Measurements from ENCODE around the gene OR1S1. TPM values are rescaled to one million over a fixed set of nuclear protein-coding genes. Genes with fewer than 3 reads are reported as not detected.
"Not testable (repeated sequence)": the region's sequence is repeated elsewhere in the genome, so short reads cannot be mapped to it uniquely, and the experiment has no call there.

The OR1S1 gene
- total RNA-seq = not detected

DNA sequence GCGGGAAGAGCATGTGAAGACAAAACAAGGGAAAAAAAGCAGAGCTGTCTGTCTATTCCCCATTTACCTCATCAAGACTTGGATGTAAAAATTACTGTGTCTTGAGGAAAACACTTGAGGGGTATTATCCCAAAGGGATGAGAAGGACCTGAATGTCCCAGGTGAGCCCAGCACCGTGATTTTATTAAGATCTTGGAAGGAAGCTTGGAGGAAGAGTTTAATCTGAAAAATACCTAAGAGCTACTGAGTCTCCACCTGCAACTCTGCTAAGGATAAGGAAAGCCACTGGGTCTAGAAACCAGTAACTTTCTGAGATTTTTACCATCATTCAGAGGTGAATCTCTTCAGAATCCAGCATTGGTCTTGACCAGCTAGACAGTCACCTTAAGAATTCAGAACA lies at the start of gene OR1S1:
Gene OR1S1 (plus strand): TSS at position 301 of the 400 bp plus-strand sequence.
- not testable (repeated sequence) for H3K4me3 Mint-ChIP-seq; H3K27ac Mint-ChIP-seq; H3K4me1 Mint-ChIP-seq; ATAC-seq (replicated peaks); H3K36me3 Mint-ChIP-seq (ENCODE audit: low read depth); H3K9me3 Mint-ChIP-seq
- H3K27me3 Mint-ChIP-seq = peaks cover 20% of the 10 kb centered on the region

DNA sequence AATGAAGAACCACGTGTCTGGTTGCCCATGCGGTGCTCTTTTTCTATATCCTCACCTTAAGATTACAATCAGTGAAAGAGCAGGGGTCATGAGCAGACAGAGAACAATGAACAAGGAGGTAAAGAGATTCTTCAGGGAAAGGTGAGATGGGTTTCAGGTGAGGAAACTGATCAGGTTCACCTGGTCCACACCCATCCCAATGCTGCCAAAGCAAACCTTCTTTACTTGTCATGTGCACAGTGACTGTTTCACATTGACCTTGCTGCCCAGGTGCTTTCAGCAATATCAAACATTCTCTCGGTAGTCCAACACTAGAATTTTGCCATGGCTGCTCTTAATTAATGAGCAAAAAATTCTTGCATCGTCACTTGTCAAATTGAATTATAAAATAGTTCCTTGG lies 48.1 kb upstream of the OR1S1 start:
- Mint-ChIP-seq H3K9me3 (no peaks in the 10 kb centered on the region), H3K4me1 (no peaks in the 10 kb centered on the region)

DNA sequence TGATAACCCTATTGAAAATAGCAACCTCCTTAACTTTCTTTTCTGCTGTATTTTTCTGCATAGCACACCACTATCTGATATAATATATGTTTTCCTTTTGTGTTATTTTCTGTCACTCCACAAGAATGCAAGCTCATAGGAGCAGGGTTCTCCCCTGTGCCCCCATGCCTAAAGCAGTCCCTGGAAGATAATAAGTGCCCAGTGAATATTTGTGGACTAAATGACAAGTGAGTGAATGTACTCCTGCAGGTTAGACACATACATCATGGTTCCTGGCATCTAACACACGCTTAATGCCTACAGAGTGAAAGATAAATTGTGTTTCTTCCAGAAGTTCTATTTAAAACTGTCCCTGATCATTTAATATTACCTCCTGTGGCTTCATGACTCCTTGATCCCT lies 47.5 kb upstream of the OR1S1 start:
- Mint-ChIP-seq H3K9me3 (no peaks in the 10 kb centered on the region), H3K36me3 (ENCODE audit: low read depth) (no peaks in the 10 kb centered on the region), H3K27me3 (peaks cover 12% of the 10 kb centered on the region), H3K4me3 (no peak overlapping the region), H3K27ac (no peak overlapping the region), H3K4me1 (no peaks in the 10 kb centered on the region)
- no peak for ATAC-seq (replicated peaks)

More for the DNA sequence above, 48.1 kb upstream of the OR1S1 start:
- Mint-ChIP-seq H3K4me3 (no peak overlapping the region), H3K27me3 (peaks cover 12% of the 10 kb centered on the region), H3K36me3 (ENCODE audit: low read depth) (no peaks in the 10 kb centered on the region), H3K27ac (no peak overlapping the region)
- ATAC-seq (replicated peaks) = no peak

DNA sequence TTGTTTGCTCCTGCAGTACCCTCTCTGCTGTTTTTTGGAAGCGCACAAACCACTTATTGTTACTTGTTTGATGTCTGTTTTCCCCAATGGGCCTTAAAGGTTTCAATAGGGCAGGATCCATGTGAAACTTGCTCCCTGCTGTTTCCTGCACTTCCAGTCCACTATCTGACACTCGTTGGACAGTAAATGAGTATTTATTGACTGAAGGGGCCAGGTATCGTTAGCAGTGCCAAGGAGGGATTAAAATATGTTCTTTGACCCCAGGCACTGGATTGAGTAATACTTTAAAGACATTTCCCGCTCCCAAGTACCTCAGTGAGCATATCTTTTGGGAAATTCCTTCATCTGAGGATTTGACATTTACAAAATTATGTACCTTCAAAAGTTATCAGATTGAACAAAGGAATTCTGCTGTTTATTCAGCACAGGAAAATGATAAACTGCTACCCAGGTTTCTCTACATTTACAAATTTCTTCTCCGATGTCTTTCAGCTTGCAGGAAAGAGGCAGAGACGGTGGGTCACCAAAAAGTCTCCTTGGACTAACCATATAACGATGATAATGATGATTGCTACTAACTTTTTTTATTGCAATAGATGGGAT lies 46.9 kb upstream of the OR1S1 start:
- no peak overlapping the region for H3K4me3 Mint-ChIP-seq
- no peaks in the 10 kb centered on the region for H3K36me3 Mint-ChIP-seq (ENCODE audit: low read depth)
- ATAC-seq (replicated peaks) = no peak
- H3K27me3 Mint-ChIP-seq = peaks cover 12% of the 10 kb centered on the region
- H3K27ac Mint-ChIP-seq = no peak overlapping the region
- H3K9me3 Mint-ChIP-seq = peaks cover 3% of the 10 kb centered on the region
- H3K4me1 Mint-ChIP-seq = no peaks in the 10 kb centered on the region

DNA sequence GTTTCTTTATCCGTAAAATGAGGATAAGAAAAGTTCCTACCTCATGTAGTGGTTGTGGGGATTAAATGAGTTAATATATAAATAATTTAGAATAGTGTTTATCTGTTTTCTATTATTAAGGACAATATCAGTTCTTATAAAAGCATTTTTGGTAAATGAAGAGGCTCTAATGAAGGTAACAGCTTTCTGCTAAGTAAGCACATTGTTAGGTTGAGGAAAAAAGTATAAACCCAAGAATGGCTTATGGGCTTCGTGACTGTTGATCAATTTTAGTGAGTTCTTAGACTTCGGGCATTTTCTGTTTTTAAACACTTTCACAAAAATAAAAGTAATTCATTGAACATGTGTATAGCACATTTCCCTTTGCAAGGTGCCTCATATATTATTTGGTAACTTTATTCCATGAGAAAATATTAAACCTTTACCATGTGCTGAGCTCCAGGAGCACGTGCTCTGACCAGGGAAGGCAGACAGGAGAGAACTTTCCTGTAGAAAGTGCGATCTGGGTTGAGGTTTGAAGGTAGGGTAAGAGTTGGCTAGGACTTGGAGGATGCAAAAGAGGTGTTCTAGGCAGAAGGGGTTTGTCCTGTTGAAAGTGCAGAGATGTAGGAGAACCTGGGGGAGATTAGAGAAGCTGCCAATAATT lies 35.0 kb upstream of the OR1S1 start:
- Mint-ChIP-seq H3K36me3 (ENCODE audit: low read depth) (no peaks in the 10 kb centered on the region), H3K4me1 (no peaks in the 10 kb centered on the region), H3K4me3 (no peak overlapping the region), H3K9me3 (no peaks in the 10 kb centered on the region), H3K27me3 (peaks cover 23% of the 10 kb centered on the region), H3K27ac (no peak overlapping the region)
- no peak for ATAC-seq (replicated peaks)

GRCh38 chr11:58178444-58178843 lies 34.1 kb upstream of the OR1S1 start:
- no peaks in the 10 kb centered on the region for H3K4me1 Mint-ChIP-seq
- peaks cover 23% of the 10 kb centered on the region for H3K27me3 Mint-ChIP-seq
- H3K9me3 Mint-ChIP-seq = no peaks in the 10 kb centered on the region
- no peaks in the 10 kb centered on the region for H3K36me3 Mint-ChIP-seq (ENCODE audit: low read depth)
- no peak for ATAC-seq (replicated peaks)
- H3K27ac Mint-ChIP-seq = no peak overlapping the region
- H3K4me3 Mint-ChIP-seq = no peak overlapping the region

DNA sequence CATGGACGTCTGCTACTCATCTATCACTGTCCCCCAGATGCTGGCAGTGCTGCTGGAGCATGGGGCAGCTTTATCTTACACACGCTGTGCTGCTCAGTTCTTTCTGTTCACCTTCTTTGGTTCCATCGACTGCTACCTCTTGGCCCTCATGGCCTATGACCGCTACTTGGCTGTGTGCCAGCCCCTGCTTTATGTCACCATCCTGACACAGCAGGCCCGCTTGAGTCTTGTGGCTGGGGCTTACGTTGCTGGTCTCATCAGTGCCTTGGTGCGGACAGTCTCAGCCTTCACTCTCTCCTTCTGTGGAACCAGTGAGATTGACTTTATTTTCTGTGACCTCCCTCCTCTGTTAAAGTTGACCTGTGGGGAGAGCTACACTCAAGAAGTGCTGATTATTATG lies 32.9 kb upstream of the OR1S1 start:
- H3K27ac Mint-ChIP-seq = no peak overlapping the region
- no peaks in the 10 kb centered on the region for H3K9me3 Mint-ChIP-seq
- no peak for ATAC-seq (replicated peaks)
- H3K36me3 Mint-ChIP-seq (ENCODE audit: low read depth) = no peaks in the 10 kb centered on the region
- no peaks in the 10 kb centered on the region for H3K4me1 Mint-ChIP-seq
- no peak overlapping the region for H3K4me3 Mint-ChIP-seq
- peaks cover 21% of the 10 kb centered on the region for H3K27me3 Mint-ChIP-seq

DNA sequence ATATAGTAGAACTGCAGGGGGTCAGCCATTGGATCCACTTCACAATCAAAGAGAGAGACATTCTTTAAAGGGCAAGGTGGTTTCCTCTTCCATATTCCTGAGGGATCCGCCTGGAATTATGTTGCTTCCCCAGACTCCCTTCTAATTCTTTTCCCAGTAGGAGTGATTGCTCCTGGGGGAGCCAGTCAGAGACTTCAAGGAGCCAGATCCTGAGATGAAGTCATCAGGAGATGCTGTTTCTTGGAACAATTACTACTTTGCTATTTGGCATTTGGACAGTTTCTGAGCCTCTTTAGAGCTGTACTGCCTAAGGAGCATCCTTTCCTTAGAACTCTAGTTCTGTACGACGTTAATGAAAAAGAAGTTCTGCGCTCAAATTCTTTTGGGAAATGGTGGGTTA lies 25.6 kb upstream of the OR1S1 start:
- ATAC-seq (replicated peaks) = no peak
- H3K9me3 Mint-ChIP-seq = no peaks in the 10 kb centered on the region
- no peaks in the 10 kb centered on the region for H3K27me3 Mint-ChIP-seq
- no peak overlapping the region for H3K4me3 Mint-ChIP-seq
- H3K27ac Mint-ChIP-seq = no peak overlapping the region
- H3K4me1 Mint-ChIP-seq = no peaks in the 10 kb centered on the region
- H3K36me3 Mint-ChIP-seq (ENCODE audit: low read depth) = no peaks in the 10 kb centered on the region

- H3K9me3 Mint-ChIP-seq = no peaks in the 10 kb centered on the region
- no peak within 1 kb of the TSS for H3K27ac Mint-ChIP-seq
- no peaks in the 10 kb centered on the region for H3K4me1 Mint-ChIP-seq
- no peak within 1 kb of the TSS for H3K4me3 Mint-ChIP-seq
- no peak for ATAC-seq (replicated peaks)
- H3K27me3 Mint-ChIP-seq = no peaks in the 10 kb centered on the region
- H3K36me3 Mint-ChIP-seq (ENCODE audit: low read depth) = no peaks in the 10 kb centered on the region
Measured at GRCh38 chr11:58188770-58189169, 23.8 kb upstream of the OR1S1 start, which contains the start of gene OR9Q2. Gene OR9Q2 (plus strand): TSS chr11:58189070. CDS start chr11:58190491, 1,421 bp downstream.

DNA sequence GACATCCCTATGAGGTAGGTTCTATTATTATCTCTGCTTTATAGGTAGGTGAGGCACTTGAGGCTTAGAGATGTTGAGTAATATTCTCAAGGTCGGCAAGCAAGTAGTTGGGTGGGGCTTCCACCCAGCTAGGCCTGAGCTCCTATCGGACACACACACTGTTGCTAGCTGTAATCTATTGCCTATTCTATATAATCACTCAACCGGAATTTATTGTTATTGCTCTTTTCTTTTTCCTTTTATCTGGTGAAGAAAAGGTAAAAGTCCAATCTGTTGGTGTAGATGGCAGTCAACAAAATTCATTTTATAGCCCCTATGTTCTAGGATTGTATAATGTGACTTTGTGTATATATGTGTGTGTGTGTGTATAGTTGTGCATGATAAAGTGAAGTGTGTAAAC lies 20.3 kb upstream of the OR1S1 start:
- H3K4me1 Mint-ChIP-seq = no peaks in the 10 kb centered on the region
- no peak for ATAC-seq (replicated peaks)
- no peaks in the 10 kb centered on the region for H3K36me3 Mint-ChIP-seq (ENCODE audit: low read depth)
- H3K4me3 Mint-ChIP-seq = no peak overlapping the region
- H3K27ac Mint-ChIP-seq = no peak overlapping the region
- H3K9me3 Mint-ChIP-seq = no peaks in the 10 kb centered on the region
- no peaks in the 10 kb centered on the region for H3K27me3 Mint-ChIP-seq

DNA sequence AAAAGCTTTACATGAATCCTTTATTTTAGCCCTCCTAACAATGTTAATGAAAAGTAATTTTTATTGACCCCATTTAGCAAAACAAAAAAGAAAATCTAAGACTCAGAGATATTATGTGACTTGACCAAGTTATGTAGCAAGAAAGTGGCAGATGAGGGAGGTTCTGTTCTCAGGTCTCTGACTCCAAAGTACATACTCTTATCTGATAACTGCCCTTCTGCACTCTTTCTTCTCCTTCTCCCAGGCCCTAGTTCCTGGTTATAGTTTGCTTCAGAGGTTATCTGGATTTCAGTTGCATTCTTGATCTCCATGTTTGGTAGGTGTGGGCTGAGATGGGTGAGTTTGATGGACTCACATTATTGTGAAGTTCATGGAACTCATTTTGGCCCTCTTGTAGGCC lies 19.1 kb upstream of the OR1S1 start:
- peaks cover 4% of the 10 kb centered on the region for H3K9me3 Mint-ChIP-seq
- no peaks in the 10 kb centered on the region for H3K27me3 Mint-ChIP-seq
- no peaks in the 10 kb centered on the region for H3K36me3 Mint-ChIP-seq (ENCODE audit: low read depth)
- H3K4me1 Mint-ChIP-seq = no peaks in the 10 kb centered on the region
- ATAC-seq (replicated peaks) = no peak
- H3K4me3 Mint-ChIP-seq = no peak overlapping the region
- no peak overlapping the region for H3K27ac Mint-ChIP-seq

DNA sequence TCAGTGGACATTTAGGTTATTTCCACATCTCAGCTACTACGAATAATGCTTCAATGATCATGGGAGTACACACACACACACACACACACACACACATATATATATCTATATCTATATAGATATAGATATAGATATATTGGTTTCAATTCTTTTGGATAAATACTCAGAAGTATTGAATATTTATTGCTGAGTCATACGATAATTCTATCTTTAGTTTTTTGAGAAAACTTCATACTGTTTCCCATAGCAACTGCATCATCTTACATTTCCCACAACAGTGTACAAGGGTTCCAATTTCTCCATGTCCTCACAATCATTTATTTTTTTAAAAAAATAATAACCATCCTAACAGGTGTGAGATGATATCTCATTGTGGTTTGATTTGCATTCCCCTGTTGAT lies 16.6 kb upstream of the OR1S1 start:
- H3K9me3 Mint-ChIP-seq = peaks cover 4% of the 10 kb centered on the region
- no peak for ATAC-seq (replicated peaks)
- no peak overlapping the region for H3K27ac Mint-ChIP-seq
- peaks cover 4% of the 10 kb centered on the region for H3K27me3 Mint-ChIP-seq
- H3K4me1 Mint-ChIP-seq = no peaks in the 10 kb centered on the region
- H3K4me3 Mint-ChIP-seq = no peak overlapping the region
- H3K36me3 Mint-ChIP-seq (ENCODE audit: low read depth) = no peaks in the 10 kb centered on the region

GRCh38 chr11:58199271-58199670 lies 13.2 kb upstream of the OR1S1 start:
- peaks cover 9% of the 10 kb centered on the region for H3K9me3 Mint-ChIP-seq

DNA sequence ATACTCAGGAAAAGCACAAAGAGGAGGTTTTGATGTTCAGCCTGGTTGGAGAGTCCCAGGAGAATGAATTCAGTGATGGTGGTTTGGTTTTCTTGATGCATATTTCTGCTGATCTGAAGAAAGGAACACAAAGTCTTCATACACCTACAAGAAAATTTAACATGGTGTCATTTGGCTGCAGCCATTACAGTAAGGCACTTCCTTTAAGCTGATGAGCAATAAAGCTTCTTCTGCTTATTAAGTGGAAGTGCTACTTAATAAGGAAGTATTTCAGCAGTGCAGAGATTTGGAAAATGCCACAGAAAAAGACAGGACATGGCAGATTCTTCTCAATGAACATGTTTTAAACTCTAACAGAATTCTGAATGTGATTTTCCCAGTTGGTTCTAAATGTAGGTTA lies 8.5 kb upstream of the OR1S1 start, which contains the start of gene OR1S2:
Gene OR1S2 (minus strand): TSS at position 101 of the 400 bp plus-strand sequence. CDS start 0 bp downstream, at position 101.
- no peaks in the 10 kb centered on the region for H3K36me3 Mint-ChIP-seq (ENCODE audit: low read depth)
- H3K27ac Mint-ChIP-seq = no peak within 1 kb of the TSS
- H3K4me3 Mint-ChIP-seq = no peak within 1 kb of the TSS
- ATAC-seq (replicated peaks) = no peak
- peaks cover 16% of the 10 kb centered on the region for H3K27me3 Mint-ChIP-seq
- peaks cover 5% of the 10 kb centered on the region for H3K9me3 Mint-ChIP-seq
- H3K4me1 Mint-ChIP-seq = no peaks in the 10 kb centered on the region

More at GRCh38 chr11:58199271-58199670, 13.2 kb upstream of the OR1S1 start:
- ATAC-seq (replicated peaks) = no peak
- H3K27ac Mint-ChIP-seq = no peak overlapping the region
- H3K27me3 Mint-ChIP-seq = peaks cover 15% of the 10 kb centered on the region
- no peaks in the 10 kb centered on the region for H3K36me3 Mint-ChIP-seq (ENCODE audit: low read depth)
- H3K4me3 Mint-ChIP-seq = no peak overlapping the region
- H3K4me1 Mint-ChIP-seq = no peaks in the 10 kb centered on the region

DNA sequence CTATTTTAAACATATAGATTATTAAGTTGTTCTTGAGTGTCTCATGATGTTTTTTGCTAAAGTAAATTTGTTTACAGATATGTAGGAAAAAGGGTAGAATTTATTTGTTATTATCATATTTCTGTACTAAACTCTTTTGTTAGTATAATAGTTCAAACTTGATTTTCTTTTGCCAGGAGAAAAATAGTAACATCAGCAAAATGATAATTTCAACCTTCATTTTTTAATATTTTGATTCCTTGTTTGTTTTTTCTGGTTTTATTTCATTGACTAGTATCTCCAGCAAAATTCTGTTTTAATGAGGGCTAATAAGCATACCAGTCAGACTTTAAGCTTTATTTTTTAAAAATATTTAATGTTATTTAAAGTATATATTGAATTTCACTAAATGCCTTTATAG lies 4.0 kb downstream of the OR1S1 start:
- H3K36me3 Mint-ChIP-seq (ENCODE audit: low read depth) = no peaks in the 10 kb centered on the region
- no peak overlapping the region for H3K27ac Mint-ChIP-seq
- no peaks in the 10 kb centered on the region for H3K4me1 Mint-ChIP-seq
- no peak overlapping the region for H3K4me3 Mint-ChIP-seq
- H3K27me3 Mint-ChIP-seq = peaks cover 15% of the 10 kb centered on the region
- no peak for ATAC-seq (replicated peaks)
- no peaks in the 10 kb centered on the region for H3K9me3 Mint-ChIP-seq
